ENCODE results near the gene PPA1.

DNA sequence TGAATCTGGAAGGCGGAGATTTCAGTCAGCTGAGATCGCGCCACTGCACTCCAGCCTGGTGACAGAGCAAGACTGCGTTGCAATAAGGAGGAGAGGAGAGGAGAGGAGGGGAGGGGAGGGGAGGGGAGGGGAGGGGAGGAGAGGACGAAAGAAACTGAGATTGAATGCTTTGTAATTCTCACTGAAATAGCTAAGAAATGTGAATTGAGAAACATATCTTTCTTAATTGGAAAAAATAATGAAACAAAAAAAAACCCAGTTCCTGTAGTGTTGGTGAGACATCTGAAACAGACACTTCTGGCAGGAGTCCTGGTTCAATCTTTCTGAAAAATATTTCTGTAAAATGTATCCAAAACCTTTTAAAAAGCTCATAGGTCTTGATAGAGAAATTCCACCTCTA lies 26.5 kb downstream of the PPA1 start:
- no peak for TF ChIP-seq TCF4 (CRISPR knock-in tag; IDR thresholded peaks at IDR 0.05; ENCODE audit: borderline replicate concordance)
- no peak for TF ChIP-seq PPARA (CRISPR knock-in tag; IDR thresholded peaks at IDR 0.05; ENCODE audit: borderline replicate concordance)
- TF ChIP-seq ZFP30 (CRISPR knock-in tag; IDR thresholded peaks at IDR 0.05), result no peak
- TF ChIP-seq CSRNP3 (CRISPR knock-in tag; IDR thresholded peaks at IDR 0.05), result no peak
- TF ChIP-seq, protein P1, sequence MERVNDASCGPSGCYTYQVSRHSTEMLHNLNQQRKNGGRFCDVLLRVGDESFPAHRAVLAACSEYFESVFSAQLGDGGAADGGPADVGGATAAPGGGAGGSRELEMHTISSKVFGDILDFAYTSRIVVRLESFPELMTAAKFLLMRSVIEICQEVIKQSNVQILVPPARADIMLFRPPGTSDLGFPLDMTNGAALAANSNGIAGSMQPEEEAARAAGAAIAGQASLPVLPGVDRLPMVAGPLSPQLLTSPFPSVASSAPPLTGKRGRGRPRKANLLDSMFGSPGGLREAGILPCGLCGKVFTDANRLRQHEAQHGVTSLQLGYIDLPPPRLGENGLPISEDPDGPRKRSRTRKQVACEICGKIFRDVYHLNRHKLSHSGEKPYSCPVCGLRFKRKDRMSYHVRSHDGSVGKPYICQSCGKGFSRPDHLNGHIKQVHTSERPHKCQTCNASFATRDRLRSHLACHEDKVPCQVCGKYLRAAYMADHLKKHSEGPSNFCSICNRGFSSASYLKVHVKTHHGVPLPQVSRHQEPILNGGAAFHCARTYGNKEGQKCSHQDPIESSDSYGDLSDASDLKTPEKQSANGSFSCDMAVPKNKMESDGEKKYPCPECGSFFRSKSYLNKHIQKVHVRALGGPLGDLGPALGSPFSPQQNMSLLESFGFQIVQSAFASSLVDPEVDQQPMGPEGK (CRISPR knock-in tag; IDR thresholded peaks at IDR 0.05; ENCODE audit: borderline replicate concordance), result no peak
- TF ChIP-seq ARNTL (CRISPR knock-in tag; IDR thresholded peaks at IDR 0.05; ENCODE audit: borderline replicate concordance, low read depth), result no peak
- no peak for TF ChIP-seq ZNF70 (CRISPR knock-in tag; IDR thresholded peaks at IDR 0.05)
- TF ChIP-seq ZFP3 (CRISPR knock-in tag; IDR thresholded peaks at IDR 0.05), result no peak

Data from SK-N-SH treated with all-trans-retinoic acid at 6 μM for 48 hours (cell line).